ENCODE data around the gene KCNQ1.

The KCNQ1 gene

DNA sequence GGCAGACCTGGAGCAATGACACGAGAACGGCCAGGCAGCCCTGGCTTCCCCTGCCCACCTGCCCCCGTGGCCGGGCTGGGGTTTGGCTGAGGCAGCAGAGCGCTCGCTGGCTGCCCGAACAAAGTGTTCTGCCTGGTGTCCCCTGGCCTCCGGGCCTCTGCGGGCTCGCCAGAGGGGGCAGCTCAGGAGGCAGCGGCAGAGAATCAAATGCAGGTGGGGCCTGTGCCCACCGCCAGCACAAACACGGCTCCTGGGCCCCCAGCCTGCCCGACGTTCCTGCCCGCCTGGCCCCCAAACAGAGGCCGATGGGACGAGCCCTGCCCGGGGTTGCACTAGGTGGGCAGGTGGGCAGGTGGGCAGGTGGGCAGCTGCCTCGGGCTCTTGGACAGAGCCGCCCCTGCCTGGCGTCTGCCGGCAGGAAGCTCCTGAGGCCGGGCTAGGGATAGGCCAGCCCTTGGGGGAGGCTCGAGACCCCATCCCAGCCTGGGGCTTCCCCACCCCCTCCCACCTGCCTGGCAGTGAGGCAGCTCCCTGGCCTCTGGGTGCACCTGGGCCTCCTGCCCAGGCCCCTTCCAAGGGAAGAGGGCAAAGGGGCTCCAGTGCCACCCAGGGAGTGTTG, 394.0 kb downstream of the KCNQ1 start:
- no peak for DNase-seq (ENCODE audit: low read depth in 2 of 2)

- no peak for DNase-seq (ENCODE audit: low read depth in 2 of 2)
These were observed 394.7 kb downstream of the KCNQ1 start for GRCh38 chr11:2839395-2839943.

- no peak for DNase-seq (ENCODE audit: low read depth in 2 of 2)
These were observed 396.8 kb downstream of the KCNQ1 start for GRCh38 chr11:2841411-2842190.

GRCh38 chr11:2842876-2843275, 398.1 kb downstream of the KCNQ1 start:
- DNase-seq (ENCODE audit: low read depth in 2 of 2): no peak

DNA sequence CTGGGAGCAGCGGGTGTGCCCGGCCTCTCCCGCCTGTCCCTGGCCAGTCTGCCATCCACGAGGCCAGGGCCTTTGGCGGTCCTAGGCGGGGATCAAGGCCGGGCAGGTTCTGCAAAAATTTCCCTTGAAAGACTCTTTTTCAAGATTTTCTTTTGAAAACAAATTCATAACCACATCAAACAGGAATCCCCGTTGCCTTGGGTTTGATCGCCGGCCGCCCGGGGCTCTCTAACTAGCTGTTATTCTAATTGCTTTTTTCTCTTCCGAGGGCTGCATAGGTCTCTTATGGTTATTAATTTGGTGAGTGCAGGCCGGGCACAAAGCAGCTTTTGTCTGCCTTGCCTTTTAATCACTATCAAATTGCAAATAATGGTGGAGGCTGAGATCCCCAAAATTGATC, 398.7 kb downstream of the KCNQ1 start:
- DNase-seq (ENCODE audit: low read depth in 2 of 2): no peak

- no peak for DNase-seq (ENCODE audit: low read depth in 2 of 2)
These were observed 399.5 kb downstream of the KCNQ1 start for GRCh38 chr11:2844116-2844842.

- no peak for DNase-seq (ENCODE audit: low read depth in 2 of 2)
These were observed 400.2 kb downstream of the KCNQ1 start for GRCh38 chr11:2844996-2845395.

- no peak for DNase-seq (ENCODE audit: low read depth in 2 of 2)
These were observed 401.2 kb downstream of the KCNQ1 start for GRCh38 chr11:2846056-2846455.

DNA sequence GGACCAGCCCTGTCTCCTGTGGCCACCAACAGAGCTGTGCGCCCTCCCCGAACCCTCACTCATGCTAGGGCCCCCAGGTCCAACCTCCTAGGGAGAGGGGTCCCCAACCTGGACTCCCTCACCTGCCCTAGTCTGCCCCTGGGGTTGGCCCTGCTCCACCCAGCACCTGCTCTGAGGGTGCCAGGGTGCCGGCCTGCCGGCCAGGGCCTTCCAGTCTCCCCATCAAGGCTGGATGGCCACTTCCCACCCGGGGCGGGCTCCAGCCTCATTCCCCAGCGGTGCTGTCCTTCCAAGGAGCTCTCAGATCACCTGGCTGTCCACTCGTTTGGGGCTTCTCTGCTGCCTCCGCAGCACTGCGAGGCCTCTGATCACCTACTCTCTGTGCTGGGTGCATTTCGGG, 401.7 kb downstream of the KCNQ1 start:
- DNase-seq (ENCODE audit: low read depth in 2 of 2): no peak

DNA sequence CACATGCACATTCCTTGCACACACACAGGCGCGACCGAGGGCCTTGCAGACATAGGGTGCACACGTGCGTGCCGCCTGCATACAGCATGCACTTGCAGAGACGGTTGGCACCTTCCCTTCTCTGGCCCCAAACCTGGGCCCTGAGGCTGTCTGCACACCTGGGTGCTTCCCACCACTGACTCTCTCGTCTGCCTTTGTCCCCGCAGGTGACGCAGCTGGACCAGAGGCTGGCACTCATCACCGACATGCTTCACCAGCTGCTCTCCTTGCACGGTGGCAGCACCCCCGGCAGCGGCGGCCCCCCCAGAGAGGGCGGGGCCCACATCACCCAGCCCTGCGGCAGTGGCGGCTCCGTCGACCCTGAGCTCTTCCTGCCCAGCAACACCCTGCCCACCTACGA, 402.8 kb downstream of the KCNQ1 start:
- no peak for DNase-seq (ENCODE audit: low read depth in 2 of 2)

GRCh38 chr11:2848497-2848896, 403.7 kb downstream of the KCNQ1 start:
- DNase-seq (ENCODE audit: low read depth in 2 of 2): no peak

GRCh38 chr11:2849994-2850770, 405.4 kb downstream of the KCNQ1 start:
- DNase-seq (ENCODE audit: low read depth in 2 of 2): no peak

- no peak for DNase-seq (ENCODE audit: low read depth in 2 of 2)
These were observed 408.6 kb downstream of the KCNQ1 start for GRCh38 chr11:2853401-2853800.

- no peak for DNase-seq (ENCODE audit: low read depth in 2 of 2)
These were observed 409.3 kb downstream of the KCNQ1 start for GRCh38 chr11:2853997-2854560.

- DNase-seq (ENCODE audit: low read depth in 2 of 2): no peak
These were observed 410.4 kb downstream of the KCNQ1 start for GRCh38 chr11:2855162-2855561.

GRCh38 chr11:2857276-2857675, 412.5 kb downstream of the KCNQ1 start:
- DNase-seq (ENCODE audit: low read depth in 2 of 2): no peak

DNA sequence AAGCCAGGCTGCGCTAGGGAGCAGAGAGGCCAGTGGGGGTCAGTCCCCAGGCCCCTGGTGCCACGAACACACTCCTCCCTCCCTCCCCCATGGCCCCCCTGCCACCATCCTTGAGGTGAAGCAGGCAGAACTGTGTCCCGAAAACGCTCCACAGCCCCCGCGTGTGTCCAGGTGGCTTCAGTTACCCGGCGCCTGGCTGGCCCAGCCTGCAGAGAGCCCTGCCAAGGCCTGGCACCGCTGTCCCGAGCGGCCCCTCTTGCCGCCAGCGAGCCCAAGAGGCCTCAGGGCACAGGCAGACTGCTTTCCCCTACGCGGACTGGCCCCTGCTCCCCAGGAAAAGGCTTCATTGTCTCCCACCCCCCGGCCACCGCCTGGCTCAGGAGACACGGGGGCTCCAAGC, 413.1 kb downstream of the KCNQ1 start:
- DNase-seq (ENCODE audit: low read depth in 2 of 2): no peak

- no peak for DNase-seq (ENCODE audit: low read depth in 2 of 2)
These were observed 414.3 kb downstream of the KCNQ1 start for GRCh38 chr11:2858995-2859698.

DNA sequence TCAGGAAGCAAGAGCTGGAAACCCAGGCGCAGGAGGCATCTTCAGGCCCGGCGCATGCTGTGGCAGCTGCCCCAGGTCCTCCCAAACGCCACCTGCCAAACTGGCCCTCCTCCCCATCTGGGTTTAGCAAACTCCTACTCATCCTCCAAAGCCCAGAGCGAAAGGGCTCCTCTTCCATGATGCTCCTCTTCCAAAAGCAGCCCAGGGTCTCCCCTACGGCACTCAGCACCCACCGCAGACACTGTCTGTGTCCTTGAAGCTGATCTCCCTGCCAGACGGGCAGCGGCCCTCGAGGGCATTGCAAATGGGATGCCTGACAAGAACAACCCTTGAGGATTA, 414.9 kb downstream of the KCNQ1 start:
- DNase-seq (ENCODE audit: low read depth in 2 of 2): no peak

GRCh38 chr11:2860636-2861035, 415.8 kb downstream of the KCNQ1 start:
- DNase-seq (ENCODE audit: low read depth in 2 of 2): no peak
